ENCODE measurements around the gene AKAP6.

The AKAP6 gene

GRCh38 chr14:32703183-32703621 lies 374.1 kb downstream of the AKAP6 start:
- Mint-ChIP-seq H3K9me3 (peaks cover 12% of the 10 kb centered on the region), H3K36me3 (ENCODE audit: insufficient read depth) (no peaks in the 10 kb centered on the region), H3K4me3 (no peak overlapping the region), H3K27ac (ENCODE audit: low read depth) (no peak overlapping the region), H3K27me3 (no peaks in the 10 kb centered on the region), H3K4me1 (no peaks in the 10 kb centered on the region)
- no peak for ATAC-seq (replicated peaks; ENCODE audit: extremely low read depth, poor library complexity, severe bottlenecking)
- DNase-seq (ENCODE audit: low spot score in 2 of 2), result no peak

GRCh38 chr14:32706721-32707519 lies 377.8 kb downstream of the AKAP6 start:
- H3K36me3 Mint-ChIP-seq (ENCODE audit: insufficient read depth), result no peaks in the 10 kb centered on the region
- H3K4me1 Mint-ChIP-seq, result no peaks in the 10 kb centered on the region
- no peak overlapping the region for H3K27ac Mint-ChIP-seq (ENCODE audit: low read depth)
- H3K9me3 Mint-ChIP-seq, result peaks cover 5% of the 10 kb centered on the region
- H3K4me3 Mint-ChIP-seq, result no peak overlapping the region
- H3K27me3 Mint-ChIP-seq, result no peaks in the 10 kb centered on the region
- DNase-seq (ENCODE audit: low spot score in 2 of 2) (no peak), ATAC-seq (replicated peaks; ENCODE audit: extremely low read depth, poor library complexity, severe bottlenecking) (no peak)

GRCh38 chr14:32707742-32708500 lies 378.8 kb downstream of the AKAP6 start:
- no peak for ATAC-seq (replicated peaks; ENCODE audit: extremely low read depth, poor library complexity, severe bottlenecking)
- Mint-ChIP-seq H3K9me3 (peaks cover 10% of the 10 kb centered on the region), H3K4me1 (no peaks in the 10 kb centered on the region), H3K4me3 (no peak overlapping the region), H3K36me3 (ENCODE audit: insufficient read depth) (no peaks in the 10 kb centered on the region), H3K27me3 (no peaks in the 10 kb centered on the region), H3K27ac (ENCODE audit: low read depth) (no peak overlapping the region)
- no peak for DNase-seq (ENCODE audit: low spot score in 2 of 2)

GRCh38 chr14:32709027-32709426 lies 379.9 kb downstream of the AKAP6 start:
- Mint-ChIP-seq H3K4me3 (no peak overlapping the region), H3K36me3 (ENCODE audit: insufficient read depth) (no peaks in the 10 kb centered on the region), H3K4me1 (no peaks in the 10 kb centered on the region), H3K27ac (ENCODE audit: low read depth) (no peak overlapping the region), H3K27me3 (no peaks in the 10 kb centered on the region), H3K9me3 (peaks cover 10% of the 10 kb centered on the region)
- DNase-seq (ENCODE audit: low spot score in 2 of 2) (no peak), ATAC-seq (replicated peaks; ENCODE audit: extremely low read depth, poor library complexity, severe bottlenecking) (no peak)

- Mint-ChIP-seq H3K27me3 (no peaks in the 10 kb centered on the region), H3K9me3 (peaks cover 10% of the 10 kb centered on the region), H3K27ac (ENCODE audit: low read depth) (no peak overlapping the region), H3K4me1 (no peaks in the 10 kb centered on the region), H3K4me3 (no peak overlapping the region), H3K36me3 (ENCODE audit: insufficient read depth) (no peaks in the 10 kb centered on the region)
- DNase-seq (ENCODE audit: low spot score in 2 of 2) (no peak), ATAC-seq (replicated peaks; ENCODE audit: extremely low read depth, poor library complexity, severe bottlenecking) (no peak)
Observed at GRCh38 chr14:32710231-32710671, 381.2 kb downstream of the AKAP6 start.

- H3K4me1 Mint-ChIP-seq, result no peaks in the 10 kb centered on the region
- DNase-seq (ENCODE audit: low spot score in 2 of 2), result no peak
- ATAC-seq (replicated peaks; ENCODE audit: extremely low read depth, poor library complexity, severe bottlenecking), result no peak
- peaks cover 10% of the 10 kb centered on the region for H3K9me3 Mint-ChIP-seq
- H3K36me3 Mint-ChIP-seq (ENCODE audit: insufficient read depth), result no peaks in the 10 kb centered on the region
- H3K27me3 Mint-ChIP-seq, result no peaks in the 10 kb centered on the region
- no peak overlapping the region for H3K4me3 Mint-ChIP-seq
- H3K27ac Mint-ChIP-seq (ENCODE audit: low read depth), result no peak overlapping the region
Observed at GRCh38 chr14:32710731-32711680, 381.9 kb downstream of the AKAP6 start.

- Mint-ChIP-seq H3K4me3 (no peak overlapping the region), H3K27me3 (no peaks in the 10 kb centered on the region), H3K36me3 (ENCODE audit: insufficient read depth) (no peaks in the 10 kb centered on the region), H3K4me1 (no peaks in the 10 kb centered on the region), H3K9me3 (peaks cover 11% of the 10 kb centered on the region), H3K27ac (ENCODE audit: low read depth) (no peak overlapping the region)
- ATAC-seq (replicated peaks; ENCODE audit: extremely low read depth, poor library complexity, severe bottlenecking) (no peak), DNase-seq (ENCODE audit: low spot score in 2 of 2) (no peak)
Observed at GRCh38 chr14:32713856-32714255, 384.8 kb downstream of the AKAP6 start.

- peaks cover 21% of the 10 kb centered on the region for H3K9me3 Mint-ChIP-seq
- no peaks in the 10 kb centered on the region for H3K4me1 Mint-ChIP-seq
- no peak overlapping the region for H3K4me3 Mint-ChIP-seq
- no peak for DNase-seq (ENCODE audit: low spot score in 2 of 2)
- no peak for ATAC-seq (replicated peaks; ENCODE audit: extremely low read depth, poor library complexity, severe bottlenecking)
- H3K36me3 Mint-ChIP-seq (ENCODE audit: insufficient read depth), result no peaks in the 10 kb centered on the region
- no peaks in the 10 kb centered on the region for H3K27me3 Mint-ChIP-seq
- H3K27ac Mint-ChIP-seq (ENCODE audit: low read depth), result no peak overlapping the region
Observed at GRCh38 chr14:32719601-32720000, 390.5 kb downstream of the AKAP6 start.

- Mint-ChIP-seq H3K27ac (ENCODE audit: low read depth) (no peak overlapping the region), H3K9me3 (peaks cover 21% of the 10 kb centered on the region), H3K27me3 (no peaks in the 10 kb centered on the region), H3K4me1 (no peaks in the 10 kb centered on the region), H3K36me3 (ENCODE audit: insufficient read depth) (no peaks in the 10 kb centered on the region), H3K4me3 (no peak overlapping the region)
- ATAC-seq (replicated peaks; ENCODE audit: extremely low read depth, poor library complexity, severe bottlenecking) (no peak), DNase-seq (ENCODE audit: low spot score in 2 of 2) (no peak)
Observed at GRCh38 chr14:32720927-32721326, 391.8 kb downstream of the AKAP6 start.

- Mint-ChIP-seq H3K27ac (ENCODE audit: low read depth) (no peak overlapping the region), H3K27me3 (no peaks in the 10 kb centered on the region), H3K36me3 (ENCODE audit: insufficient read depth) (no peaks in the 10 kb centered on the region), H3K9me3 (peaks cover 15% of the 10 kb centered on the region), H3K4me1 (no peaks in the 10 kb centered on the region), H3K4me3 (no peak overlapping the region)
- ATAC-seq (replicated peaks; ENCODE audit: extremely low read depth, poor library complexity, severe bottlenecking) (no peak), DNase-seq (ENCODE audit: low spot score in 2 of 2) (no peak)
Observed at GRCh38 chr14:32722631-32723183, 393.6 kb downstream of the AKAP6 start.

GRCh38 chr14:32724867-32725471 lies 395.9 kb downstream of the AKAP6 start:
- no peak for DNase-seq (ENCODE audit: low spot score in 2 of 2)
- no peak overlapping the region for H3K27ac Mint-ChIP-seq (ENCODE audit: low read depth)
- ATAC-seq (replicated peaks; ENCODE audit: extremely low read depth, poor library complexity, severe bottlenecking), result no peak
- no peaks in the 10 kb centered on the region for H3K27me3 Mint-ChIP-seq
- H3K9me3 Mint-ChIP-seq, result peaks cover 20% of the 10 kb centered on the region
- no peak overlapping the region for H3K4me3 Mint-ChIP-seq
- no peaks in the 10 kb centered on the region for H3K4me1 Mint-ChIP-seq
- H3K36me3 Mint-ChIP-seq (ENCODE audit: insufficient read depth), result no peaks in the 10 kb centered on the region

GRCh38 chr14:32726516-32726915 lies 397.4 kb downstream of the AKAP6 start:
- H3K4me1 Mint-ChIP-seq, result no peaks in the 10 kb centered on the region
- no peak overlapping the region for H3K27ac Mint-ChIP-seq (ENCODE audit: low read depth)
- DNase-seq (ENCODE audit: low spot score in 2 of 2) (no peak), ATAC-seq (replicated peaks; ENCODE audit: extremely low read depth, poor library complexity, severe bottlenecking) (no peak)
- H3K36me3 Mint-ChIP-seq (ENCODE audit: insufficient read depth), result no peaks in the 10 kb centered on the region
- peaks cover 19% of the 10 kb centered on the region for H3K9me3 Mint-ChIP-seq
- no peak overlapping the region for H3K4me3 Mint-ChIP-seq
- no peaks in the 10 kb centered on the region for H3K27me3 Mint-ChIP-seq
